Activated CD8-positive, alpha-beta memory T cell treated with anti-CD3 and anti-CD28 coated beads, Interleukin-2, amount 10 ng/mL, durations not matched to agents 7 days and 5 days (primary cell): Measurements from ENCODE around the gene RPRML. TPM values are rescaled to one million over a fixed set of nuclear protein-coding genes. Genes with fewer than 3 reads are reported as not detected.

Source experiments
- ATAC-seq: fragments of 150-1000 bp; cut with Tn5 transposase; one replicate; pipeline ENCODE4 v1.10.0; 2021; ENCODE audit warnings: moderate library complexity
- CTCF ChIA-PET: fragments of 350-600 bp; sonication (Branson Sonifier 250); formaldehyde crosslinking; loops from one replicate; lab custom pipeline; 2021; ENCODE audit warnings: antibody characterized with exemption; lab: Charles Lee
- DNase-seq: peaks from one replicate; pipeline ENCODE4 v3.0.0-alpha.2; 2020
- H3K27ac Mint-ChIP-seq: one replicate; pipeline ENCODE4 v1.8.0; 2021; ENCODE audit warnings: mild to moderate bottlenecking, mixed read lengths
- H3K27me3 Mint-ChIP-seq: one replicate; pipeline ENCODE4 v1.8.0; 2021; ENCODE audit warnings: mixed read lengths
- H3K36me3 Mint-ChIP-seq: one replicate; pipeline ENCODE4 v1.8.0; 2021; ENCODE audit warnings: mild to moderate bottlenecking, mixed read lengths
- H3K4me1 Mint-ChIP-seq: one replicate; pipeline ENCODE4 v1.8.0; 2021; ENCODE audit warnings: mixed read lengths
- H3K4me3 Mint-ChIP-seq: one replicate; pipeline ENCODE4 v1.8.0; 2021; ENCODE audit warnings: mild to moderate bottlenecking, moderate library complexity, mixed read lengths
- H3K9me3 Mint-ChIP-seq: one replicate; pipeline ENCODE4 v1.8.0; 2022; ENCODE audit warnings: low read depth, mixed read lengths
- microRNA-seq: library from miRNA; unstranded; fragments of <30 nt; microRNA quantifications from one replicate; pipeline ENCODE4 v1.2.0, GENCODE V29; 2022
- total RNA-seq, 2 experiments: library from RNA; stranded (reverse); gene quantifications; one replicate each; pipeline ENCODE4 v1.2.3, GENCODE V29; 2021

RPRML gene
- total RNA-seq, 2 experiments from 2014 or later, result not detected

GRCh38 chr17:46928467-46929261, 50.4 kb downstream of the RPRML start:
- Mint-ChIP-seq H3K36me3 (peaks cover 31% of the 10 kb centered on the region), H3K27me3 (no peaks in the 10 kb centered on the region), H3K9me3 (no peaks in the 10 kb centered on the region), H3K27ac (no peak overlapping the region), H3K4me1 (peaks cover 46% of the 10 kb centered on the region), H3K4me3 (no peak overlapping the region)
- ATAC-seq (no peak), DNase-seq (no peak)
- CTCF ChIA-PET, result no interaction called here

Small RNA genes within 50 kb of the gene (microRNA-seq; reads per million reads assigned to microRNA genes)
- not detected for gene MIR5089

Other genes with a start within 250 kb of the RPRML start
- gene WNT3, start 160.6 kb downstream of the RPRML start, total RNA-seq, result not detected
- not detected for gene WNT9B, start 127.7 kb downstream of the RPRML start, total RNA-seq
- 10 to 100 TPM; 53.1 to 57.8 TPM for gene GOSR2, start 56.1 kb downstream of the RPRML start, total RNA-seq
- 100 to 1,000 TPM; 151 to 155 TPM for gene CDC27, start 210.0 kb upstream of the RPRML start, total RNA-seq
- under 1 TPM in 1 of 2 experiments, not detected in 1; 0.82 TPM for gene MYL4, start 230.1 kb upstream of the RPRML start, total RNA-seq